ENCODE data around the gene DOCK7.

DOCK7 gene

DNA sequence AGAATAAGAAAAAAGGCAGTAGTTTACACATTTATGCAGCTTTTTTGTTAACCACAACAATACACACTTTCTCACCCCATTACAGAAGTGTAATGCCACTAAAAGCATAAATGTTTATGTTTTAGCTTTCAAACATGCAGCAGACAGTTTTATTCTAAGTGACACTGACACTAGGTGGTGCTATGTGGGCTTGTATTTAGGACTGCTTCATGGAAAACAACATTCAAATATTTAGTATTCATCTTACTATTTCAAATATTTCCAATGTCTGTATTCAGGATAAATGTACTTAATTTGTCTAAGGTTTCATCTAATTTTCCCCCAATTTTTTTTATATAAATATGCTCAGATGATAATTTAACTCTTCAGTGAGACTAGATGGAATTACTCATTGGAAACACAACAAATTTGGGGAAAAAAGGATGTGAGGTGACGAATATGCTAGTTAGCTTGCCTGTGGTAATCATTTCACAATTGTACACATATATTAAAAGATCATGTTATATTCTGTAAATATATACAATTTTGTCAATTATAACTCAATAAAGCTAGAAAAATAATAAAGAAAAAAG, 179.9 kb downstream of the DOCK7 start:
- TF ChIP-seq, protein P1, sequence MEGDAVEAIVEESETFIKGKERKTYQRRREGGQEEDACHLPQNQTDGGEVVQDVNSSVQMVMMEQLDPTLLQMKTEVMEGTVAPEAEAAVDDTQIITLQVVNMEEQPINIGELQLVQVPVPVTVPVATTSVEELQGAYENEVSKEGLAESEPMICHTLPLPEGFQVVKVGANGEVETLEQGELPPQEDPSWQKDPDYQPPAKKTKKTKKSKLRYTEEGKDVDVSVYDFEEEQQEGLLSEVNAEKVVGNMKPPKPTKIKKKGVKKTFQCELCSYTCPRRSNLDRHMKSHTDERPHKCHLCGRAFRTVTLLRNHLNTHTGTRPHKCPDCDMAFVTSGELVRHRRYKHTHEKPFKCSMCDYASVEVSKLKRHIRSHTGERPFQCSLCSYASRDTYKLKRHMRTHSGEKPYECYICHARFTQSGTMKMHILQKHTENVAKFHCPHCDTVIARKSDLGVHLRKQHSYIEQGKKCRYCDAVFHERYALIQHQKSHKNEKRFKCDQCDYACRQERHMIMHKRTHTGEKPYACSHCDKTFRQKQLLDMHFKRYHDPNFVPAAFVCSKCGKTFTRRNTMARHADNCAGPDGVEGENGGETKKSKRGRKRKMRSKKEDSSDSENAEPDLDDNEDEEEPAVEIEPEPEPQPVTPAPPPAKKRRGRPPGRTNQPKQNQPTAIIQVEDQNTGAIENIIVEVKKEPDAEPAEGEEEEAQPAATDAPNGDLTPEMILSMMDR (IDR thresholded peaks at IDR 0.05; ENCODE audit: insufficient read depth, low read depth, low read length, missing control alignments): peak; percentile 63
- peak; percentile 51 for DNase-seq (ENCODE audit: low read depth)
- H3K4me3 ChIP-seq (ENCODE audit: low read length): no peak overlapping the region

DNA sequence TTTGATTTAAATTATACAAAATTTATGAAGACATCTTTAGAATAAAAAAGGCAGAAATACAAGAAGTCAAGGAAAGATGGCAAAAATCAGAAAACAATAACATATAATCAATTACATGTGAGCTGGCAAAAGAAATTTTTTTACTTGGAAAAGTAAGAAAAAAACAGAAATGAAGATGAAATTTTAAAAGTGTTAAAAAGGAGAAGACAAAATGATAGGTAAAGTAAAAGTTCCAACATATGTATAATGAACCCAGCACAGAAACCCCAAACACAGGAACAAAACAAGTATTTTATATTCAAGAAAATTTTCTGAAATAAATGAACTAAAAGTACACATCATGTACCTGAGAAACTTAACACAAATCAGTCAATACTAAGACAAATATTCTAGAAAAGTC, 188.0 kb downstream of the DOCK7 start:
- H3K4me3 ChIP-seq (ENCODE audit: low read length): no peak overlapping the region
- TF ChIP-seq, protein P1 (IDR thresholded peaks at IDR 0.05; ENCODE audit: insufficient read depth, low read depth, low read length, missing control alignments): no peak
- DNase-seq (ENCODE audit: low read depth): no peak

DNA sequence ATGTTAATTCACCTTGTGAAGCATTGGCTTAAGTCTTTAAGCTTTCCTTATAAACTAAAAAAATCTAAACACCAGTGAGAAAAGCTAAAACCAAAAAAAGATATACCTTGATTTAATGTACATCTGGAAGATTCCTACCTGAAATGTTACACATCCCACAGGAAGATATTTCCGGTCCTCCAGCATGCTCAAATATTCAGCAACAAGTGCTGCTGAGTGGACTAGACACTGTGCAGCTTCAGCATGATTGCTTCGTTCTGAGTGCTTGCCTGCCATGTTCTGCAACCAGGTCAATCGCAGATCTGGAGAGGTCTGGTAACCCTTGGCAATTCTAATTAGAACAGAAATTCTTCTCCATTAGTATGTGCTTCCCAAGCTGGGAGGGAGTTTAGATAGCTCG, 194.0 kb downstream of the DOCK7 start:
- DNase-seq (ENCODE audit: low read depth): no peak
- H3K4me3 ChIP-seq (ENCODE audit: low read length): no peak overlapping the region
- TF ChIP-seq, protein P1 (IDR thresholded peaks at IDR 0.05; ENCODE audit: insufficient read depth, low read depth, low read length, missing control alignments): no peak

DNA sequence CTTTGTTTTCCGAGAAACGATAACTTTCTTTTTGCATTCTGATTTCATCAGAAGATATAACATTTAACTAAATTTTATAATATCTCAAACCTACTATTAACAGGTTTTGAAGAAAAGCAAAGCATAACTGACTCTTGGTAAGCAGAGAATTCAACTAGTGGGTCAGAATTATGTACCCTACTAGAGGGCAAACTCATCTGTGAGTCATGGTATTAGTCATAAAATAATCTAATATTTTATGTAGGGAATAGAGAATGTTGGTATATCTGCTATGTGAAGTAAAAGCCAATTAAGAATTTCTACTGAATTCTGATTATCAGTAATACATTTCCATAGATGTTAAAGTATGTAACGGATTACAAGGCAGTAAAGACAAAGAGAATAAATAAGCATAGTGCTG, 194.5 kb downstream of the DOCK7 start:
- H3K4me3 ChIP-seq (ENCODE audit: low read length): no peak overlapping the region
- TF ChIP-seq, protein P1 (IDR thresholded peaks at IDR 0.05; ENCODE audit: insufficient read depth, low read depth, low read length, missing control alignments): no peak
- peak; percentile 14 for DNase-seq (ENCODE audit: low read depth)

DNA sequence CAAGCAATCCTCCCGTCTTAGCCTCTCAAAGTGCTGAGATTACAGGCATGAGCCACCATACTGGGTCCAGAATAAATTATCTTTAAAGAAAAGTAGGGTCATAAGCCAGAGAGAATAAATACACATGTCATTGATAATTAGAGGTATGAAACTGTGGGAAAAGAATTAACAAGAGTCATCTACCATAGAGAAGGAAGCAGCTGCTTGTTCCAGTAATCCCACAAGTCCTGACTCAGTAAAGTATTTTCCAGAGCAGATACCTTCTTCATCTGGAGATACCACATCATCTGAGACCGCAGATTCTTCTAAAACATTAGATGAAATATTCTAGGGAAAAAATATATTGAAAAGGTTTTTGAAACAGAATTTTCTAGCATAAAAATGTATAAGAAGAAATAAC, 195.7 kb downstream of the DOCK7 start:
- TF ChIP-seq, protein P1 (IDR thresholded peaks at IDR 0.05; ENCODE audit: insufficient read depth, low read depth, low read length, missing control alignments): no peak
- no peak overlapping the region for H3K4me3 ChIP-seq (ENCODE audit: low read length)
- DNase-seq (ENCODE audit: low read depth): no peak

DNA sequence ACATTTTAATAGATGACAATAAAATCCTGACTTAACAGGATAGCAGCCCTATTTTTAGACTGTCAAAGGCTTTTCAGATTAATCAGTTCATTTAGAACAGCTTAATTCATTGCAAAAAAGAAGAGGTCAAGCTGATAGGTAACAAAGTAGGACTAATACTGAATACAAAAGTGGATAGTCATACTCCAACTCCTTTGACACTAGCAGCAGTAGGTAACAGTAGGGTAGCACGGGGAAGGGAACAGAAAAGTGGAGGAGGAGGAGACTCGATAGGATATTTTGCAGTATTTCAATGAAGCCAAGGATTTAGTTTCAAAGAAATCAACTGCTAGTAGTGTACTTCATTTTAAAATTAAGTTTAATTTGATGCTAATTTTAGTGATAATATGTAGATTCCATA, 200.2 kb downstream of the DOCK7 start:
- no peak overlapping the region for H3K4me3 ChIP-seq (ENCODE audit: low read length)
- DNase-seq (ENCODE audit: low read depth): no peak
- TF ChIP-seq, protein P1 (IDR thresholded peaks at IDR 0.05; ENCODE audit: insufficient read depth, low read depth, low read length, missing control alignments): no peak

DNA sequence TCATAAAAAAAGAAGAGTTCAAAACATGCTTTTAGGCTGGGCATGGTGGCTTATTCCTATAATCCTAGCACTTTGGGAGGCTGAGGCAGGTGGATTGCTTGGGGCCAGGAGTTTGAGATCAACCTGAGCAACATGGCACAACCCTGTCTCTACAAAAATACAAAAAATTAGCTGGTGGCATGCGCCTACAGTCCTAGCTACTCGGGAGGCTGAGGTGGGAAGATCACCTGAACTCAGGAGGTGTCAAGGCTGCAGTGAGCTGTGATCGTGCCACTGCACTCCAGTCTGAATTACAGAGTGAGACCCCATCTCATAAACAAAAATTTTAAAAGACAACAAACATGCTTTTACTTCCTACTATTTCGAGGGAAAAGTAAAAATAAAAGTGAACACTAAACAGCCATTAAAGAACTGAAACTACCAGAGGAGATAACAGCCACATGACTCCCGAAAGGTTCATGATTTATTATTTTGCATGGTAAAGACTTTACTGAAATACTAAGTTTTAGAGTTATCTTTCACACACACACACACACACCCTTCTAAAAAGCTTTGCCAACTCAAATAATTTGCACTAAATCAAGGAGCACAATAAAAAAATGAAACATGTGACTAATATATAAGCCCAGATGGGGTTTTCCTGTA, 203.2 kb downstream of the DOCK7 start:
- TF ChIP-seq, protein P1 (IDR thresholded peaks at IDR 0.05; ENCODE audit: insufficient read depth, low read depth, low read length, missing control alignments): no peak
- H3K4me3 ChIP-seq (ENCODE audit: low read length): no peak overlapping the region
- no peak for DNase-seq (ENCODE audit: low read depth)
